ENCODE data around the gene PKM.
A peak's percentile ranks its signal among the peaks of the same experiment; 100 is the strongest.
"Not testable (repeated sequence)": the region's sequence is repeated elsewhere in the genome, so short reads cannot be mapped to it uniquely, and the experiment has no call there.

Gene PKM

GRCh38 chr15:72231066-72231832 is at the start of gene PKM:
PKM (minus strand) TSS chr15:72231190; CDS start chr15:72219097, 12,093 bp downstream.
- peak; percentile 95 for DNase-seq (ENCODE audit: low spot score)

- no peak for DNase-seq (ENCODE audit: low spot score)
Measured at GRCh38 chr15:72280751-72281150, 49.8 kb upstream of the PKM start.

GRCh38 chr15:72278737-72279136 is 47.7 kb upstream of the PKM start:
- no peak for DNase-seq (ENCODE audit: low spot score)

GRCh38 chr15:72276326-72276700 is 45.3 kb upstream of the PKM start:
- DNase-seq (ENCODE audit: low spot score): no peak

- DNase-seq (ENCODE audit: low spot score): not testable (repeated sequence)
Measured at GRCh38 chr15:72275635-72276325, 44.8 kb upstream of the PKM start.

GRCh38 chr15:72272997-72273352 is 42.0 kb upstream of the PKM start:
- DNase-seq (ENCODE audit: low spot score): no peak

- DNase-seq (ENCODE audit: low spot score): peak; percentile 100
Measured at GRCh38 chr15:72272213-72272996, 41.4 kb upstream of the PKM start, which contains the start of gene PARP6. PARP6 (minus strand) TSS chr15:72272554; CDS start chr15:72267477, 5,077 bp downstream.

GRCh38 chr15:72271895-72272212 is 40.9 kb upstream of the PKM start:
- DNase-seq (ENCODE audit: low spot score): peak; percentile 47

GRCh38 chr15:72271221-72271620 is 40.2 kb upstream of the PKM start:
- no peak for DNase-seq (ENCODE audit: low spot score)

GRCh38 chr15:72269739-72270138 is 38.7 kb upstream of the PKM start:
- no peak for DNase-seq (ENCODE audit: low spot score)

GRCh38 chr15:72265031-72265430 is 34.0 kb upstream of the PKM start:
- no peak for DNase-seq (ENCODE audit: low spot score)

- no peak for DNase-seq (ENCODE audit: low spot score)
Measured at GRCh38 chr15:72252663-72253299, 21.8 kb upstream of the PKM start.

GRCh38 chr15:72249142-72249810 is 18.3 kb upstream of the PKM start:
- no peak for DNase-seq (ENCODE audit: low spot score)

GRCh38 chr15:72248514-72248913 is 17.5 kb upstream of the PKM start:
- no peak for DNase-seq (ENCODE audit: low spot score)

GRCh38 chr15:72242775-72243370 is 11.9 kb upstream of the PKM start:
- DNase-seq (ENCODE audit: low spot score): no peak

GRCh38 chr15:72239652-72240051 is 8.7 kb upstream of the PKM start:
- no peak for DNase-seq (ENCODE audit: low spot score)

- DNase-seq (ENCODE audit: low spot score): no peak
Measured at GRCh38 chr15:72238586-72238985, 7.6 kb upstream of the PKM start.

- no peak for DNase-seq (ENCODE audit: low spot score)
Measured at GRCh38 chr15:72237853-72238224, 6.8 kb upstream of the PKM start.

GRCh38 chr15:72237029-72237852 is 6.3 kb upstream of the PKM start:
- DNase-seq (ENCODE audit: low spot score): peak; percentile 96

GRCh38 chr15:72236381-72237003 is 5.5 kb upstream of the PKM start:
- DNase-seq (ENCODE audit: low spot score): no peak

All from AG20443 (cell line).